UCSD-AML1 (cell line): ENCODE results near the gene ATP9A.
"Not testable (repeated sequence)": the region's sequence is repeated elsewhere in the genome, so short reads cannot be mapped to it uniquely, and the experiment has no call there.

Source experiments
- DNase-seq: peaks from one replicate; lab custom pipeline; 2025; ENCODE audit not compliant: unreplicated experiment; lab: John Stamatoyannopoulos, UW

The ATP9A gene

GRCh38 chr20:51753220-51753619 lies 15.0 kb downstream of the ATP9A start:
- DNase-seq: not testable (repeated sequence)

DNA sequence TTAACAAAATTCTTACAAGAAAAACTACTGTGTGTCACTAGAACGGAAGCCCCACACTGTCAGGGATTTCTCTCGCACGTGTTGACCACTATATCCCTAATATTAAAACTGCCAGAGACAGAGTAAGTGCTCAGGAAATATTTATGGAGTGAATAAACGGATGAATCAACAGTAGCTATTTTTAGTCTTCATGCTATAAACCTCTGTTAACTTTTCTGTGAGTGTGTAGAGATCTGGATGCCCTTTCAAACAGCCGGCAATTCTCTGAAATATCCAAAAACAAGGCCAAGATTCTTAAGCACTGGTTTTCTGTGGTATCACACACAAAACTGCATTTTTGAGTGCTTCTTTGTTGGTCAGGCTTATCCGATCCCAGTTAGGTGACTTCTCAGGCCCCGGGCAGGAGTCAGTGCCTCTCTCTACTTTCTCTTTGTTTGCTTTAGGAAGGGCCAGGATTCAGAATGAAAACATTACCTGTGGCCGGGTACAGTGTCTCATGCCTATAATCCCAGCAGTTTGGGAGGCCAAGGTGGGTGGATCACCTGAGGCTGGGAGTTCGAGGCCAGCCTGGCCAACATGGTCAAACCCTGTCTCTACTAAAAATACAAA lies 15.7 kb downstream of the ATP9A start:
- no peak for DNase-seq

- DNase-seq: no peak
These were observed 17.3 kb downstream of the ATP9A start for GRCh38 chr20:51750770-51751388.

DNA sequence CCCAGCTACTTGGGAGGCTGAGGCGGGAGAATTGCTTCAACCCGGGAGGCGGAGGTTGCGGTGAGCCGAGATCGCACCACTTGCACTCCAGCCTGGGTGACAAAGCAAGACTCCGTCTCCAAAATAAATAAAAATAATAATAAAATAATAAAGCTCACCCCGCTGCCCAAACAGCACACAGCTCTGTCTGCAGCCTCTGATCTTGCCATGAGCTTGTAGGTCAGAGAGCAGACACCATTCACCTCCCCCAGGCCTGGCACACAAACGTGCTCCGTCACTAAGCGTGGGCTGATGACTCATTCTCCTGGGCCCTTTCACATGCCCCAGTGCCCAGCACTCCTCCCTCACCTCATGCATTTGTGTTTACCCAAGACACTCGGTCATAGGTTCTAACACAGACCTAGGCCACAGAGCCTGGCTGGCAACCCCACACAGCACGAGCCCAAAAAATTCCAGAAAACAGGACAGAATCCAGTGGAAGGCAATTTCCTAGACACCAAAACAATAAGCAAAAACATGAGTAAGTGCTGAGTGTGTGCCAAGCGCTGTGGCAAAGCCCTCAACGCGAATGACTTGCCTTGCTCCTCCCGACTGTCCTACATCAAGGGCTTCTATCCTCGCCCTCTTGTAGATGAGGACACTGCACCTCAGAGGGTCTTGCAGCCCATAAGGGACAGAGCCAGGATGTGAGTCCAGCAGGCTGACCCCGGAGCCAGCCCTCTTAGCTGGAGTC lies 18.0 kb downstream of the ATP9A start:
- no peak for DNase-seq

DNA sequence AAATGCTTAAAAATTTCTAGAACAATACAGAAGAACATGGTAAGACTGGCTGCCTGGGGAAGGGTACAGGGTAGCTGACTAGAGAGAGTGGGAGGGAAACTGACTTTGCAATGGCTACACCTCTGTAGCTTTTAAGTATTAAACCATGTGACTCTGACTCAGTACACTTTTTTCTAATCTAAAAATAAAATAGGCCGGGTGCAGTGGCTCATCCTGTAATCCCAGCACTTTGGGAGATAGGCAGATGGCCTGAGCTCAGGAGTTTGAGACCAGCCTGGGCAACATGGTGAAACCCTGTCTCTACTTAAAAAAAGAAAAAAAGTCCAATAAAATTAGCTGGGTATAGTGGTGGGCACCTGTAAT lies 18.5 kb downstream of the ATP9A start:
- no peak for DNase-seq

DNA sequence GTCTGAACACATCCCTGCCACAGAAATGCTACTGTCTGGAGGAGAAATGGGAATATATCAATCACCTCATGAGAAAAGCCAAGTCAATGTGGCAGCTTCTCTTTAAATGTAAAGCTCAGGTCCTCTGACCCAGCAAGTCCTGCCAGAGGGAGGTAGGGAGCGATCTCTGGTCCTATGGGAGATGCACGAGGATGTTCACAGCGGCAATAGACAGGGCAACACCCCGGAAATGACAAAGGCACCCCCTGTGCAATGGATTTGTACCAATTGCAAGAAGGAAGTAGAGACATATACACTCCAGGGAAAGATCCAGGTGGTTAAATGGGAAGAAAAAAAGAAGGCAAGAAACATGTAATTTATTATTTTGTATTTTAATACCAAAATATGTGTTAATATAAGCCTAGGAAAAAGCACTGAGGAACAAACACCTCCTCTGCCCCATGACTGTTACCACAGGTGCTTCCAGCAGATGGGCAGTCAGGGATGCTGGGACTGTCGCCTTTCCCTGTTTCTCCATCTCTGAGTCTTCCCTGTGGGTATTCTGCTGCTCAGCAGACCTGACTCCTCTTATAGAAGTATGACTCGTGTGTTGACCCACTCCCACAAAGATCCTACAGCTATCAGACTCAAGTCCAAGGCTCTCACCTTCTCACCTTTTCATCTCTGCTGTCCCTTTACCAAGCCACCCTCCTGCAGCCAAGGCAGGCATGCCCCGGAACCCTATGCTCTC lies 20.8 kb downstream of the ATP9A start:
- DNase-seq: no peak

GRCh38 chr20:51745804-51746203 lies 22.4 kb downstream of the ATP9A start:
- DNase-seq: no peak

DNA sequence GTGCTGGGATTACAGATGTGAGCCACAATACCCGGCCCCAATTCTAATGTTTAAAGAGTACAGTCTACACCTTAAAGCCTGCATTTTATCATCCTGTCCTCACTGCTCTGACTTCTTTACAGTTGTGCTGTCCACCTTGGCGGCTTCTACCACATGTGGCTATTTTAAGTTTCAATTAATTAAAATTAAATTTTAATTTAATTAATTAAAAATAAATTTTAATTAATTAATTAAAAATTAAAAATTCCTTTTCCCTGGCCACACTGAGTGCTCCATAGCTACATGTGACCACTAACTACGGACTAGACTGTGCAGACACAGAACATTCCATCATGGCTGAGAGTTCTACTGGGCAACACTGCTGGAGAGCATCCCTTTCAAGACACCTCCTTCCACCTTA lies 27.4 kb downstream of the ATP9A start:
- DNase-seq: no peak

GRCh38 chr20:51740308-51740707 lies 27.9 kb downstream of the ATP9A start:
- not testable (repeated sequence) for DNase-seq

DNA sequence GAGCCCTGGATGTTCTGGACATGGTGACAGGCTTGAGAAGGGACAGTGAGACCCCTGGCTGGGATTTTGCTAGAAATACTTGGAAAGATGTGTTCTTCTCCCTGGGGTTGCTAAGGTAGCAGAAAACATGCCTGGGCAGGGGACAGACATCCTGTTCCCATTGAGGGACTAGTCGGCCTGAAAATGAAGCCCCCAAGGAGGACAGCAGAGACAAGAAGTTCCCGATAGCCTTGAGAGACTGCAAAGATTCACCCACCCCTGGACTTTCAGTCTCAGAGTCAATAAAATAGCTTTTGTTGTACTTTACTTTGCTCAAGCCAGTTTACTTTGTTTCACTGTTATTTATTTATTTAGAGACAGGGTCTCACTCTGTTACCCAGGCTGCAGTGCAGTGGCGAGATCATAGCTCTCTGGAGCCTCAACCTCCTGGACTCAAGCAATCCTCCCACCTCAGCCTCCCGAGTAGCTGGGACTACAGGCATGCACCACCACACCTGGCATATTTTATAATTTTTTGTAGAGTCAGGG lies 28.4 kb downstream of the ATP9A start:
- no peak for DNase-seq

- no peak for DNase-seq
These were observed 29.2 kb downstream of the ATP9A start for GRCh38 chr20:51738877-51739447.

DNA sequence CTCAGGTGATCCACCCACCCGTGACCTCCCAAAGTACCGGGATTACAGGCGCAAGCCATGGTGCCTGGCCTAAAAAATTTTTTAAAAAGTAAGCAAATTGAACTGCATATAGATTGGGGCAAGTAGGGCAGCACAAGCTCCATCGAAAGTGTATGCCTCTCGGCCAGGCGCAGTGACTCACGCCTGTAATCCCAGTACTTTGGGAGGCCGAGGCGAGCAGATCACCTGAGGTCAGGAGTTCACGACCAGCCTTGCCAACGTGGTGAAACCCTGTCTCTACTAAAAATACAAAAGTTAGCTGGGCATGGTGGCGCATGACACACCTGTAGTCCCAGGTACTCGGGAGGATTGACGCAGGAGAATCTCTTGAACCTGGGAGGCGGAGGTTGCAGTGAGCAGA lies 29.9 kb downstream of the ATP9A start:
- DNase-seq: not testable (repeated sequence)

DNA sequence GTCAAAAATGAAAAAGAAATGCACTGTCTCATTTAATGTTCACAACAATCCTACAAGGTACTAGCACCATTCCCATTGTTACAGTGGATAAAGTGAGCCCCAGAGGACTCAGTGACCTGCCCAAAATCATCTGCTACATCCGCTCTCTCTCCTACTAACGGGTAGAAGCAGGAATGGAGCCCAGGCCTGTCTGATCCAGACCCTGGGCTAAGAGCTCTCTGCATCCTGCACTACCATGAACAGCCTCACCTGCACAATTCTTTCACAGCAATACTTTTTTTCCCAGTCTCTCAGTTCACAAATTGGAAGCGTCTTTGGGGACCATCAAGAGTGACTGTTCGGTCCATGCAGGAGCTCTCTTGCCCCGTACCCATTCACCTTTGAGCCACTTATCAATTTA lies 31.2 kb downstream of the ATP9A start:
- no peak for DNase-seq

GRCh38 chr20:51735728-51736600 lies 32.2 kb downstream of the ATP9A start:
- DNase-seq: no peak

- no peak for DNase-seq
These were observed 33.1 kb downstream of the ATP9A start for GRCh38 chr20:51734876-51735720.

- no peak for DNase-seq
These were observed 35.1 kb downstream of the ATP9A start for GRCh38 chr20:51733070-51733469.

DNA sequence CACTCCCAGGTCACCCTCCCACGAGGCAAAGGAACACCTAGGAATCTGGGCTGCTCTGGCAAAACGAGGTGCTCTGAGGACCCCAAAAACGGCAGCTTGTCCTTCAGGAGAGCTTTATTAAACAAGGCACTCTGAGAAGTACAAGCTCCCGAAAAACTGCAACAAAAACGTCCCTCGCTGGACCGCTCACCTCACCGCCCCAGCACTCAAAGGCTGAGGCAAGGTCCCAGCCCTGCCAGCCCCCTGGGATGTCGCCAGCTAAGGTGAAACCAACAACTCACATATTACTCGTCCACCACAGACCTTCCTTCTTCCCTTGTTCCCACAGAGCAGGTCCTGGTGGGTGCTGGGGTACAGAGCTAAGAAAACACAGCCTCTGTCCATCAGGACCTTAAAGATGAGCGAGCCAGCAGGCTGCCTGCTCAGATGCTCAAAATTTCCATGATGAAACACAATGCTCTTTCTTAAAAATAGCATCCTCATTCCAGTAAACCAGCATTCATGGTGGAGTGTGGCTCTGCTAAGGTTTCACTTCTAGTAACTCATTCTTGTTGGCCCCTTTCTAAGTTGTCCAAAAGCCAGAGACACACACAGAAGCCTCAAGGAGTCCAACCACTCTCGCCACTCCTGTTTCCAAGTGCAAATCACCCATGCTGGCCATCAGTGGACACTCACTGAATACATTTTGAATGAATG lies 35.9 kb downstream of the ATP9A start:
- no peak for DNase-seq

DNA sequence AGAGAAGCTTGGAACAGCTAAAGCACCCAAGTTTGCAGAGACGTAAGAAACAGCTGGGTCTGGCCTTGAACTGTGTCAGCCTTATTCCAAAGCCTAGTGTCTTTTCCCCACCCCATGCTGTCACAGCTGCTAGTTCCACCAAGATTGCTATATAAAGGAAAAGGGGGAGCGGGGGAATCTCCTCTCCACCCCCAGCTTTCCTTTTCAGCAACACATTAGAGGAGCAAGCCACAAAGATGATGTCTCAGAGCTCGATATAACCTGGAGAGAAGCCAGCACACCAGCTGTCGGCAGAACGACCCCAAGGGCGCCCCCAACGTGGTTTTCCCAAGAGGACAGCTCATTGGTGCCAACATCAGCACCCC lies 36.5 kb downstream of the ATP9A start:
- DNase-seq: no peak

DNA sequence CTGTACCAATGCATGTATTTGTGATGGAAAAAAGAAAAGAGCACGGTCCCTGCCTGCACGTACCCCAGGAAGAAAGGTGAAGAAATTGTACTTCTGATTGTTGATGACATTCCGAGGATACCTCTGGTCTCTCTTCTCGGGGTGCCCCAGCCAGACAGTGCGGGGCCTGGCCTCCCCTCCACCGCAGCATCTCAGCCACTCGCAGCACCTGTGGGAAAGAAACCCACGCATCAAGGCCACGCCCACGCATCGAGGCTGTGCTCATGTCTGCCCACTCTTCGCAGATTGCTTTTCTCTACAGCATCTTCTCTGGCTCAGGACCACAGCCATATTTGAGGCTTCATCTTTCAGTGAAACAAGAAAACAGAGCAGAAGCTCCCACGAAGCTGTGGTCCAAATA lies 38.4 kb downstream of the ATP9A start:
- no peak for DNase-seq
